ENCODE data around the gene ZNF365.
"Not testable (repeated sequence)": the region's sequence is repeated elsewhere in the genome, so short reads cannot be mapped to it uniquely, and the experiment has no call there.

ZNF365 gene

DNA sequence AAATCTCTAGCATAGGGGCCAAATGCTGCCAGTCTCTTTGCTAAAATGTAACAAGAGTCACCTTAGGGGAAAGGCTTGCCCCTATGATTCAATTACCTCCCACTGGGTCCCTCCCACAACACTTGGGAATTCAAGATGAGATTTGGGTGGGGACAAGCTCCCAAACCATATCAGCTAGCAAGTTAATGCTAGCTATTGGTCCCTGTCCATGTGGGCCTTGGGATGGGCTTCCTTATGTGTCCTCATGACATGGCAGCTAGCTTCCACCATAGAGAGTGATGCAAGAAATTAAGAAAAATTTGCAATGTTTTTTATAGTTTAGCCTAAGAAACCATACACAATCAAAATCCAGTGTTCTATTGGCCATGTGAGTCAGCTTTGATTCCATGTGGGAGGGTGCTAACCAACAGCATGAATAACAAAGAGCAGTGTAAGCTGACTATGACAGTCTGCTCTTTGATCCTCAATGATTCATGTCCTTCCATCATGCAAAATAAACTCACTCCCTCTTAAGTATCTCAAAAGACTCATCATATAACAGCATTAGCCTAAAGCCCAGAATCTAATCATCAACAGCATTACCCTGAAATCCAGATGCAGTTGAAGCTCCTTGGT is 21.7 kb upstream of the ZNF365 start:
- DNase-seq (no peak), ATAC-seq (ENCODE audit: insufficient read depth, low read depth) (no peak)
- H4K20me1 ChIP-seq (ENCODE audit: insufficient read depth, low read length): no peaks in the 10 kb centered on the region
- H3K27me3 ChIP-seq (ENCODE audit: insufficient read depth, low read length, poor library complexity): no peaks in the 10 kb centered on the region
- H3K9me3 ChIP-seq (ENCODE audit: insufficient read depth, low read length, severe bottlenecking): peaks cover 4% of the 10 kb centered on the region
- H3K4me1 ChIP-seq (ENCODE audit: insufficient read depth, low read length): no peaks in the 10 kb centered on the region
- H3K4me3 ChIP-seq (ENCODE audit: low read depth in 1 of 2, low read length in 2 of 2): no peak overlapping the region
- no peak overlapping the region for H3K4me2 ChIP-seq (ENCODE audit: insufficient read depth, low read length)
- TF ChIP-seq CTCF (IDR thresholded peaks at IDR 0.05; ENCODE audit: borderline replicate concordance, extremely low read depth, low read length, poor library complexity, severe bottlenecking): no peak
- H3K27ac ChIP-seq (ENCODE audit: low read length): no peak overlapping the region
- H2AFZ ChIP-seq (ENCODE audit: low read depth, low read length): no peak overlapping the region
- H3K79me2 ChIP-seq (ENCODE audit: insufficient read depth, low read length): no peaks in the 10 kb centered on the region
- H3K9ac ChIP-seq (ENCODE audit: low read depth, low read length): no peak overlapping the region
- H3K36me3 ChIP-seq (ENCODE audit: insufficient read depth, low read length): no peaks in the 10 kb centered on the region

- no peak overlapping the region for H3K9ac ChIP-seq (ENCODE audit: low read depth, low read length)
- H3K36me3 ChIP-seq (ENCODE audit: insufficient read depth, low read length): no peaks in the 10 kb centered on the region
- H3K4me3 ChIP-seq (ENCODE audit: low read depth in 1 of 2, low read length in 2 of 2): no peak overlapping the region
- no peaks in the 10 kb centered on the region for H3K27me3 ChIP-seq (ENCODE audit: insufficient read depth, low read length, poor library complexity)
- ATAC-seq (ENCODE audit: insufficient read depth, low read depth): no peak
- H3K27ac ChIP-seq (ENCODE audit: low read length): no peak overlapping the region
- H3K9me3 ChIP-seq (ENCODE audit: insufficient read depth, low read length, severe bottlenecking): no peaks in the 10 kb centered on the region
- no peak overlapping the region for H2AFZ ChIP-seq (ENCODE audit: low read depth, low read length)
- no peaks in the 10 kb centered on the region for H3K79me2 ChIP-seq (ENCODE audit: insufficient read depth, low read length)
- no peak overlapping the region for H3K4me2 ChIP-seq (ENCODE audit: insufficient read depth, low read length)
- TF ChIP-seq CTCF (IDR thresholded peaks at IDR 0.05; ENCODE audit: borderline replicate concordance, extremely low read depth, low read length, poor library complexity, severe bottlenecking) (no peak), EZH2 (IDR thresholded peaks at IDR 0.05; ENCODE audit: borderline replicate concordance, low read depth, low read length, severe bottlenecking) (no peak)
- H3K4me1 ChIP-seq (ENCODE audit: insufficient read depth, low read length): no peaks in the 10 kb centered on the region
- DNase-seq: no peak
- H4K20me1 ChIP-seq (ENCODE audit: insufficient read depth, low read length): no peaks in the 10 kb centered on the region
Observed at GRCh38 chr10:62354916-62355315, 19.3 kb upstream of the ZNF365 start.

DNA sequence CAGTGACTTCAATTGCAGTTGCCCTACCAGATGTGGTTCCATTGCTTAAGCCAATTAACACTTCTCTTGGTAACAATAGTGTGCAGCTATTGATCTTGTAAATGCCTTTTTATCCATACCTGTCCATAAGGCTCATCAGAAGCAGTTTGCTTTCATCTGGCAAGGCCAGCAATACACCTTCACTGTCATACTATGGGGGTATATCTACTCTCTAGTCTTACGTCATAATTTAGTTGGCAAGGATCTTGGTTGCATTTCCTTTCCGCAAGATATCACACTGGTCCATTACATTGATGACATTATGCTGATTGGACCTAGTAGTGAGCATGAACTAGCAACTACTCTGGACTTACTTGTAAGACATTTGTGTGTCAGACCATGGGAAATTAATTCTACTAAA is 17.7 kb upstream of the ZNF365 start:
- H3K4me2 ChIP-seq (ENCODE audit: insufficient read depth, low read length): no peak overlapping the region
- no peak for DNase-seq
- TF ChIP-seq EZH2 (IDR thresholded peaks at IDR 0.05; ENCODE audit: borderline replicate concordance, low read depth, low read length, severe bottlenecking) (no peak), CTCF (IDR thresholded peaks at IDR 0.05; ENCODE audit: borderline replicate concordance, extremely low read depth, low read length, poor library complexity, severe bottlenecking) (no peak)
- no peaks in the 10 kb centered on the region for H3K4me1 ChIP-seq (ENCODE audit: insufficient read depth, low read length)
- H4K20me1 ChIP-seq (ENCODE audit: insufficient read depth, low read length): no peaks in the 10 kb centered on the region
- ATAC-seq (ENCODE audit: insufficient read depth, low read depth): no peak
- no peak overlapping the region for H3K27ac ChIP-seq (ENCODE audit: low read length)
- no peaks in the 10 kb centered on the region for H3K36me3 ChIP-seq (ENCODE audit: insufficient read depth, low read length)
- H3K9me3 ChIP-seq (ENCODE audit: insufficient read depth, low read length, severe bottlenecking): no peaks in the 10 kb centered on the region
- no peak overlapping the region for H3K4me3 ChIP-seq (ENCODE audit: low read depth in 1 of 2, low read length in 2 of 2)
- H3K27me3 ChIP-seq (ENCODE audit: insufficient read depth, low read length, poor library complexity): no peaks in the 10 kb centered on the region
- H2AFZ ChIP-seq (ENCODE audit: low read depth, low read length): no peak overlapping the region
- no peak overlapping the region for H3K9ac ChIP-seq (ENCODE audit: low read depth, low read length)
- H3K79me2 ChIP-seq (ENCODE audit: insufficient read depth, low read length): no peaks in the 10 kb centered on the region

- H3K4me2 ChIP-seq (ENCODE audit: insufficient read depth, low read length); H3K27me3 ChIP-seq (ENCODE audit: insufficient read depth, low read length, poor library complexity); H3K36me3 ChIP-seq (ENCODE audit: insufficient read depth, low read length); DNase-seq; H4K20me1 ChIP-seq (ENCODE audit: insufficient read depth, low read length); H3K27ac ChIP-seq (ENCODE audit: low read length); H3K9me3 ChIP-seq (ENCODE audit: insufficient read depth, low read length, severe bottlenecking); H3K9ac ChIP-seq (ENCODE audit: low read depth, low read length); H3K4me1 ChIP-seq (ENCODE audit: insufficient read depth, low read length); H3K4me3 ChIP-seq (ENCODE audit: low read depth in 1 of 2, low read length in 2 of 2); H3K79me2 ChIP-seq (ENCODE audit: insufficient read depth, low read length); H2AFZ ChIP-seq (ENCODE audit: low read depth, low read length); ATAC-seq (ENCODE audit: insufficient read depth, low read depth): not testable (repeated sequence)
Observed at GRCh38 chr10:62358151-62358550, 16.0 kb upstream of the ZNF365 start.

Data from DND-41 (cell line).